ENCODE measurements around the gene ANGPTL2.

The ANGPTL2 gene

DNA sequence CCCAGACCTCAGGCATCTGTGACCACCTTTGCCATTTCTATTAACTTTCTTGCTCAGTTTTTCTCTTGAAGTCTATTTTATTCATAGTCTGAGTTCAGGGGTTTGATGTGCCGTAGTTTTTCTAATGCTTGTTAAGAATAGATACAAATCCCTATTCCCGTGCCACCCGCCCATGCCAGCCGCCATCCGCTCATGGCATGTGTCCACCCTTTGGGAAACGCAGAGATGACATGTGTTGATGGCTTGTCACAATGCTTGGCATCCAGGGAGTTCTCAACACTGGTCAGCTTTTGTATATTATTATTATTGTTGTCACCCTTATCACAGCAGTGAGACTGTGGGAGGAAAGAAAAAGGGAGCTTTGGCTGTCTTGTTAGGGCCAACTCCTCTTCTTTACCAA lies 17.3 kb upstream of the ANGPTL2 start:
- no peak for TF ChIP-seq YY1 (IDR thresholded peaks at IDR 0.05; ENCODE audit: low read depth)
- no peak for TF ChIP-seq REST (IDR thresholded peaks at IDR 0.05; ENCODE audit: low read depth)
- no peak for TF ChIP-seq TAF1 (IDR thresholded peaks at IDR 0.05; ENCODE audit: low read depth)

DNA sequence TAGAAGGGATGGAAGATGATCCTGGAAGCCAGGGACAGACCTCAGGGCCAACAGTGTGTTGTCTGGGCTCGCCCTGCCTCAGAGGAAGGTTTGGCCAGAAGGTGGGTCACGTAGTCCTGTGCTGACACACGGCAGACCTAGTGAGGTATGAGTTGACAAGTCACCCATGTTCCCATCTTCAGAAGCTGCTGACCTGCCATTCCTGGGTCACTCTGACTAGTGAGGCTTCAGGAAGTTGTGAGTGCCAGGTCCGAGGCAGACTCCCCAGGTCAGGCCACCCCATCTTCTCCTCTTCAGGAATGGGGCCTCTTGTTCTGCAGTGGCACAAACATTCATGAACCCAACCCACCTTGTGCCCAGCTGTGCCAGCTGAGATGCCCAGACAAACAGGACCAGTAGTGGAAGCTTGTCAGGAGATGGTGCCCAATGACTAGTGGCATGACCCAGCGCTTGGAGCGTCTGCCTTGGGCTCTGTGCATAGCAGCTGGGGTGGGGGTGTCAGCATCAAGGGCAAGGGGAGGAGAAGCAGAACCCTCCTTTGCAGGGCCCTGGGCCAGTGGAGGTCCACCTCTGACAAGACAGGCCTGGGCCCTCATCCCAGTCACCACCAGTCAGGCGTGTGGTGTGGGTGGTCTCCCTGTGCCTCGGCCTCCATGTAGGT lies 16.8 kb upstream of the ANGPTL2 start:
- TF ChIP-seq NFIC (IDR thresholded peaks at IDR 0.05) (no peak), YY1 (IDR thresholded peaks at IDR 0.05; ENCODE audit: low read depth) (no peak), ZBTB7A (IDR thresholded peaks at IDR 0.05; ENCODE audit: low read depth) (no peak), TCF12 (IDR thresholded peaks at IDR 0.05; ENCODE audit: low read depth) (no peak), TAF1 (IDR thresholded peaks at IDR 0.05; ENCODE audit: low read depth) (no peak), RAD21 (IDR thresholded peaks at IDR 0.05; ENCODE audit: low read depth) (no peak), EP300 (IDR thresholded peaks at IDR 0.05; ENCODE audit: borderline replicate concordance) (no peak), FOXM1 (IDR thresholded peaks at IDR 0.05; ENCODE audit: borderline replicate concordance, low read depth) (no peak), REST (IDR thresholded peaks at IDR 0.05; ENCODE audit: low read depth) (no peak), CEBPB (IDR thresholded peaks at IDR 0.05) (no peak), TEAD4 (IDR thresholded peaks at IDR 0.05) (no peak), EGR1 (IDR thresholded peaks at IDR 0.05) (no peak), CREB1 (IDR thresholded peaks at IDR 0.05; ENCODE audit: low read depth) (no peak)
- TF ChIP-seq, protein P1, sequence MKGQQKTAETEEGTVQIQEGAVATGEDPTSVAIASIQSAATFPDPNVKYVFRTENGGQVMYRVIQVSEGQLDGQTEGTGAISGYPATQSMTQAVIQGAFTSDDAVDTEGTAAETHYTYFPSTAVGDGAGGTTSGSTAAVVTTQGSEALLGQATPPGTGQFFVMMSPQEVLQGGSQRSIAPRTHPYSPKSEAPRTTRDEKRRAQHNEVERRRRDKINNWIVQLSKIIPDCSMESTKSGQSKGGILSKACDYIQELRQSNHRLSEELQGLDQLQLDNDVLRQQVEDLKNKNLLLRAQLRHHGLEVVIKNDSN (IDR thresholded peaks at IDR 0.05) = no peak
- TF ChIP-seq, protein P2, sequence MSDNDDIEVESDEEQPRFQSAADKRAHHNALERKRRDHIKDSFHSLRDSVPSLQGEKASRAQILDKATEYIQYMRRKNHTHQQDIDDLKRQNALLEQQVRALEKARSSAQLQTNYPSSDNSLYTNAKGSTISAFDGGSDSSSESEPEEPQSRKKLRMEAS (IDR thresholded peaks at IDR 0.05) = no peak

GRCh38 chr9:127138444-127138843 lies 16.0 kb upstream of the ANGPTL2 start:
- TF ChIP-seq ZBTB7A (IDR thresholded peaks at IDR 0.05; ENCODE audit: low read depth) (no peak), FOXM1 (IDR thresholded peaks at IDR 0.05; ENCODE audit: borderline replicate concordance, low read depth) (no peak), YY1 (IDR thresholded peaks at IDR 0.05; ENCODE audit: low read depth) (no peak), NFIC (IDR thresholded peaks at IDR 0.05) (no peak), CREB1 (IDR thresholded peaks at IDR 0.05; ENCODE audit: low read depth) (no peak), REST (IDR thresholded peaks at IDR 0.05; ENCODE audit: low read depth) (no peak), EGR1 (IDR thresholded peaks at IDR 0.05) (no peak)
- TF ChIP-seq, protein P1 (IDR thresholded peaks at IDR 0.05) = no peak

- TF ChIP-seq RAD21 (IDR thresholded peaks at IDR 0.05; ENCODE audit: low read depth) (no peak), TAF1 (IDR thresholded peaks at IDR 0.05; ENCODE audit: low read depth) (no peak), REST (IDR thresholded peaks at IDR 0.05; ENCODE audit: low read depth) (no peak), YY1 (IDR thresholded peaks at IDR 0.05; ENCODE audit: low read depth) (no peak), EP300 (IDR thresholded peaks at IDR 0.05; ENCODE audit: borderline replicate concordance) (no peak), ZBTB7A (IDR thresholded peaks at IDR 0.05; ENCODE audit: low read depth) (no peak), CREB1 (IDR thresholded peaks at IDR 0.05; ENCODE audit: low read depth) (no peak), NFIC (IDR thresholded peaks at IDR 0.05) (no peak), FOXM1 (IDR thresholded peaks at IDR 0.05; ENCODE audit: borderline replicate concordance, low read depth) (no peak), EGR1 (IDR thresholded peaks at IDR 0.05) (no peak), TEAD4 (IDR thresholded peaks at IDR 0.05) (no peak), CEBPB (IDR thresholded peaks at IDR 0.05) (no peak), TCF12 (IDR thresholded peaks at IDR 0.05; ENCODE audit: low read depth) (no peak)
- TF ChIP-seq, protein P2 (IDR thresholded peaks at IDR 0.05) = no peak
- TF ChIP-seq, protein P1 (IDR thresholded peaks at IDR 0.05) = no peak
Observed at GRCh38 chr9:127137640-127138360, 15.4 kb upstream of the ANGPTL2 start.

Measured in Ishikawa (cell line).